Measurements from ENCODE around the gene GNMT.
"Not testable (repeated sequence)": the region's sequence is repeated elsewhere in the genome, so short reads cannot be mapped to it uniquely, and the experiment has no call there.

DNA sequence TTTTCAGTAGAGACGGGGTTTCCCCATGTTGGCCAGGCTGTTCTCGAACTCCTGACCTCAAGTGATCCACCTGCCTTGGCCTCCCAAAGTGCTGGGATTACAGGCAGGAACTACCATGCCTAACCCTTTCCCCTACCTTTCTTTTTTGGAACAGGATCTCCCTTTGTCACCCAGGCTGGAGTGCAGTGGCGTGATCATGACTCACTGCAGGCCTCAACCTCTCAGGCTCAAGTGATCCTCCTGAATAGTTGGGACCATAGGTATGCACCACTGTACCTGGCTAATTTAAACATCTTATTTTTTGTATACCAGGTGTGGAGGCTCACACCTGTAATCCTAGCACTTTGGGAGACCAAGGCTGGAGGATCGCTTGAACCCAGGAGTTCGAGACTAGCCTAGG is 19.2 kb upstream of the GNMT start:
- TF ChIP-seq, protein P1, sequence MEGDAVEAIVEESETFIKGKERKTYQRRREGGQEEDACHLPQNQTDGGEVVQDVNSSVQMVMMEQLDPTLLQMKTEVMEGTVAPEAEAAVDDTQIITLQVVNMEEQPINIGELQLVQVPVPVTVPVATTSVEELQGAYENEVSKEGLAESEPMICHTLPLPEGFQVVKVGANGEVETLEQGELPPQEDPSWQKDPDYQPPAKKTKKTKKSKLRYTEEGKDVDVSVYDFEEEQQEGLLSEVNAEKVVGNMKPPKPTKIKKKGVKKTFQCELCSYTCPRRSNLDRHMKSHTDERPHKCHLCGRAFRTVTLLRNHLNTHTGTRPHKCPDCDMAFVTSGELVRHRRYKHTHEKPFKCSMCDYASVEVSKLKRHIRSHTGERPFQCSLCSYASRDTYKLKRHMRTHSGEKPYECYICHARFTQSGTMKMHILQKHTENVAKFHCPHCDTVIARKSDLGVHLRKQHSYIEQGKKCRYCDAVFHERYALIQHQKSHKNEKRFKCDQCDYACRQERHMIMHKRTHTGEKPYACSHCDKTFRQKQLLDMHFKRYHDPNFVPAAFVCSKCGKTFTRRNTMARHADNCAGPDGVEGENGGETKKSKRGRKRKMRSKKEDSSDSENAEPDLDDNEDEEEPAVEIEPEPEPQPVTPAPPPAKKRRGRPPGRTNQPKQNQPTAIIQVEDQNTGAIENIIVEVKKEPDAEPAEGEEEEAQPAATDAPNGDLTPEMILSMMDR (conservative IDR thresholded peaks at IDR 0.05; ENCODE audit: low read depth, low read length): not testable (repeated sequence)
- TF ChIP-seq EZH2phosphoT487 (IDR thresholded peaks at IDR 0.05; ENCODE audit: borderline replicate concordance, low read length): not testable (repeated sequence)
